Psoas muscle (tissue), 8 donors: ENCODE data around the gene CLEC16A. TPM values are rescaled to one million over a fixed set of nuclear protein-coding genes. Genes with fewer than 3 reads are reported as not detected.
A peak's percentile ranks its signal among the peaks of the same experiment; 100 is the strongest.

Experiments used
- ATAC-seq, 4 donors: fragments of 200-7000 bp; cut with Tn5 transposase; one replicate each; pipeline ENCODE4 v1.9.1; 2020; ENCODE audit warnings: moderate library complexity in 3 of 4, mild to moderate bottlenecking in 2 of 4
- DNase-seq, 2 donors: peaks; one replicate each; pipeline ENCODE4 v3.0.0-alpha.2; 2020
- H3K27ac ChIP-seq: fragments of 200-600 bp; one replicate; pipeline ENCODE4 v1.8.0; 2022
- H3K27me3 ChIP-seq, 3 donors: fragments of 200-600 bp in 1 of 3; one replicate each; pipeline versions ENCODE4 v1.6.1 to v1.8.0; 2013 to 2022; ENCODE audit warnings: low read length in 2 of 3, mild to moderate bottlenecking in 2 of 3, moderate library complexity in 1 of 3; ENCODE audit not compliant: insufficient read depth in 3 of 3
- H3K36me3 ChIP-seq, 2 donors: fragments of 200-600 bp in 1 of 2; one replicate each; pipeline versions ENCODE4 v1.6.1 to v1.8.0; 2013 to 2022; ENCODE audit warnings: low read depth in 1 of 2, mild to moderate bottlenecking in 1 of 2, moderate library complexity in 1 of 2; ENCODE audit not compliant: insufficient read depth in 1 of 2
- H3K4me1 ChIP-seq: fragments of 200-600 bp; one replicate; pipeline ENCODE4 v1.8.0; 2022
- H3K4me3 ChIP-seq: fragments of 200-600 bp; one replicate; pipeline ENCODE4 v1.8.0; 2022; ENCODE audit warnings: mild to moderate bottlenecking
- H3K9me3 ChIP-seq: fragments of 200-600 bp; one replicate; pipeline ENCODE4 v1.8.0; 2022
- WGBS, 3 donors: extraction: QIAGEN DNeasy Blood & Tissue Kit; methylation state at CpG; one replicate each; pipeline versions ENCODE4 v1.1.6 to v1.1.7; 2013; 5-methylcytosine and 5-hydroxymethylcytosine counted together
- intact Hi-C, 2 donors: fragments of 100-400 bp; cut with DNase I; formaldehyde crosslinking; loops; one replicate each; pipeline versions ENCODE4 v1.11.0 to v1.14.2; 2022
- polyA plus RNA-seq, 3 donors: library from polyadenylated mRNA; stranded (reverse); fragments of 200-250 nt; gene quantifications; one replicate each; pipeline ENCODE4 v1.2.3, GENCODE V29; 2013
- total RNA-seq, 4 donors: library from RNA; stranded (reverse); fragmentation: NEBNext Ultra II Directional in 2 of 4; extraction: Animal tissue kit (Norgen Biotek cat#: 25700) in 2 of 4; gene quantifications; one replicate each; pipeline versions ENCODE4 v1.2.1 to v1.2.4, GENCODE V29; 2021 to 2023
- TF ChIP-seq, protein P1 (sequence below): fragments of 200-600 bp; IDR thresholded peaks from one replicate; pipeline ENCODE4 v1.8.0; 2022; ENCODE audit warnings: antibody characterized with exemption
- donor health status: healthy with polysubstance abuse.
- donor health status: DM: no; HTN: no; CAD: no; lungs with moderate emphysema.
- donor health status: Bipolar disorder and iron deficiency.
- donor health status: healthy.
- donor health status: DM: yes; HTN: yes; CAD: no.
- donor health status: DM: no; HTN: no; CAD: no.
- donor health status: DM: no; HTN: no; CAD: no.
- donor health status: DM: yes; HTN: yes; CAD: no.

CLEC16A gene
- total and polyA plus RNA-seq, 7 donors: 13.1 to 28.1 (median 21.4) TPM

- intact Hi-C loops: no loop called here
Observed at GRCh38 chr16:11097787-11098167, 153.4 kb downstream of the CLEC16A start.

DNA sequence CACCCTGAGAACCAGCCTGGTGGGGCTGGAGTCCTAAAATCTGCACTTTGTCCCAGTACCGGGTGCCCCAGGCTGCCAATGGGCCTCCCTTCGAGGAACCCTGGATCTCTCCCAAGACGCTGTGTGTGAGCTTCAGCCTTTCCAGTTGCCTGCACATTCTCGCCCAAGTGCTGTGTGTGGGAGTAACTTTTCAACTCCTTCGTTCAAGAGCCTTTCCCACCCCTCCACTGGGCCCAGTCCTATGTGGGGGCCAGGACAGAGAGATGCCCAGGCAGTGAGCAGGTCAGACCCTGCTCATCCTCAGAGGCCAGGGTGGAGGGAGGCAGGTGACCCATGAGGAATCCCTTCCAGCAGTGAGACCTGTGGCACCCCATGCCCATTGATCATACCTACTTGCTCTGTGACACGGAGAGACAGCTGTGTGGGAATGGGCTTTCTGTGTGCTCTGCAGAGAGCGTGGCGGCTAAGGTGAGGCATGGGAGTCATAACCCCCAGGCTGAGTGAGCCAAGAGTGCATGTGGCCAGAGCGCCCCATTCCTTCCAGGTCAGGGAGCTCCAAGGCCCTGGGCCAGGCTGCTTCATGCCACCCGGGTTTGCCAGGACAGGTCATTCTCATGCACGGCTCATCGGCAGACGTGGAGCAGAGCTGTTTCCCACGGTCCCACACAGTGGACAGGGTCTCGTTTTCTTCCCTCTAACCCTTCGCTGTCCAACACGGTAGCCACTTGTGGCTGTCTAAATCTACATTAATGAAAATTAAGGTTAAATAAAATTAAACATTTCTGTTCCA is 154.4 kb downstream of the CLEC16A start:
- WGBS, 3 donors: 67 to 84% (median 68%) methylated on average over 17 of the region's 17 CpGs
- TF ChIP-seq, protein P1, sequence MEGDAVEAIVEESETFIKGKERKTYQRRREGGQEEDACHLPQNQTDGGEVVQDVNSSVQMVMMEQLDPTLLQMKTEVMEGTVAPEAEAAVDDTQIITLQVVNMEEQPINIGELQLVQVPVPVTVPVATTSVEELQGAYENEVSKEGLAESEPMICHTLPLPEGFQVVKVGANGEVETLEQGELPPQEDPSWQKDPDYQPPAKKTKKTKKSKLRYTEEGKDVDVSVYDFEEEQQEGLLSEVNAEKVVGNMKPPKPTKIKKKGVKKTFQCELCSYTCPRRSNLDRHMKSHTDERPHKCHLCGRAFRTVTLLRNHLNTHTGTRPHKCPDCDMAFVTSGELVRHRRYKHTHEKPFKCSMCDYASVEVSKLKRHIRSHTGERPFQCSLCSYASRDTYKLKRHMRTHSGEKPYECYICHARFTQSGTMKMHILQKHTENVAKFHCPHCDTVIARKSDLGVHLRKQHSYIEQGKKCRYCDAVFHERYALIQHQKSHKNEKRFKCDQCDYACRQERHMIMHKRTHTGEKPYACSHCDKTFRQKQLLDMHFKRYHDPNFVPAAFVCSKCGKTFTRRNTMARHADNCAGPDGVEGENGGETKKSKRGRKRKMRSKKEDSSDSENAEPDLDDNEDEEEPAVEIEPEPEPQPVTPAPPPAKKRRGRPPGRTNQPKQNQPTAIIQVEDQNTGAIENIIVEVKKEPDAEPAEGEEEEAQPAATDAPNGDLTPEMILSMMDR: no peak
- peaks cover 12% of the 10 kb centered on the region for H3K4me1 ChIP-seq
- DNase-seq (no peak), ATAC-seq (peak in 1 of 4 donors; percentile 32)
- intact Hi-C loops: no loop called here
- H3K36me3 ChIP-seq: no peaks in the 10 kb centered on the region
- H3K27me3 ChIP-seq: no peaks in the 10 kb centered on the region
- H3K27ac ChIP-seq: no peak overlapping the region
- no peak overlapping the region for H3K4me3 ChIP-seq
- H3K9me3 ChIP-seq: no peaks in the 10 kb centered on the region

More at GRCh38 chr16:11097787-11098167, 153.4 kb downstream of the CLEC16A start:
- no peak for DNase-seq
- Histone ChIP-seq H3K27me3 (no peaks in the 10 kb centered on the region), H3K9me3 (no peaks in the 10 kb centered on the region), H3K36me3 (no peaks in the 10 kb centered on the region), H3K27ac (no peak overlapping the region), H3K4me1 (peaks cover 12% of the 10 kb centered on the region), H3K4me3 (no peak overlapping the region)
- TF ChIP-seq, protein P1: no peak
- peak in 1 of 4 donors; percentile 15 for ATAC-seq
- WGBS, 3 donors: 64 to 75% (median 74%) methylated on average over 6 of the region's 6 CpGs

DNA sequence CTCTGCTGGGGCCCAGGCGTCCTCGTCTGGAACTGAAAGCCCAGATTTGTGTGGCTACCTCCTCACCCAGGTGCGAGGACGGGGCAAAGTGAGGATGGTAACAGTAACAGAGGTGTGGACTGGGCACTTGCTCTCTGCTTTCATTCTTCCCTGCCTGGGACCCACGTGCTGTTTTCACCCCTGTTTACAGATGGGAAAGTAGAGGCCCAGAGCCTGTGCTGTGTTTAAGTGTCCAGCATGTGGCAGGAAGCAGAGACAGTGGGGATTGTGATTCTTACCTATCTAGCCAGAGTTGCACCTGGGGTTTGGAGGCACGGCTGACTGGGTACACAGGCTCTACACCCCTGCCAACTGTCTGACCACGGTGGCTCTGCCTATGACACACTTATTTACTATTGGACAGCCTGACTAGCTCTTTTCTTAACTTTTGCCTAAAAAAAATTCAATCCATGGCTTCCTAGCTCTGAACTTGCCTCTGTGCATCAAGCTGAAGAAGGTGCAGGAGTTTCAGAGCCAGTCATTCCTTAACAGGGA is 155.4 kb downstream of the CLEC16A start:
- DNase-seq (no peak), ATAC-seq (no peak)
- H3K27ac ChIP-seq: peak overlapping the region; percentile 17
- no peaks in the 10 kb centered on the region for H3K27me3 ChIP-seq
- H3K36me3 ChIP-seq: no peaks in the 10 kb centered on the region
- H3K9me3 ChIP-seq: no peaks in the 10 kb centered on the region
- TF ChIP-seq, protein P1: no peak
- 79 to 91% (median 80%) methylated on average over 7 of the region's 7 CpGs for WGBS, 3 donors
- no peak overlapping the region for H3K4me3 ChIP-seq
- intact Hi-C loops: loop anchor here (5.0 kb wide), 2 partner anchors 127 to 158 kb away; partner anchors contain the start of gene SOCS1 (in 2 of the 2)
- H3K4me1 ChIP-seq: peaks cover 15% of the 10 kb centered on the region

DNA sequence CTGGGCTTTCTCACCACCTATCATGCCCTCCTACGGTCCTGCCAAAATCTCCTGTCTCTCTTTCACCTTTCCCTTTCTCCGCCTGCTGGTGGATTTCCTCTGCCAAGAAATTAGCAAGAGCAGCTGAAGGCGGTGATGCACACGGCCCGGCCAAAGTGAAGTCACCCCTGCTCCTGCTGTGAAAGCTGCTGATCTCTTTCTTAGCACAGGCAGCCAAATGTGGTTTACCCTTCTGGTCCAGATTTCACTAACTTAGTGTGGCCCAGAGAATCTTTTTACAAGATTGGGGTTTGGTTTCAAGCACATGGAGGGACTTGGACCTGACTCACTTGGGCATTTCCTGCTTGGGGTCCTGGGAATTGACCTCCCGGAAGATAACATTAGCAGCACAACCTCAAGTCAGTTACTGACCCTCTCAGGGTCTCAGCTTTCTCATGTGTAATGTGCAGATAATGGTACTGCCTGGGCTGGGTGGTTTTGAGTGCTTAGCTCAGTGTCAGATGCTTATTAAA is 155.9 kb downstream of the CLEC16A start:
- Histone ChIP-seq H3K9me3 (no peaks in the 10 kb centered on the region), H3K27me3 (no peaks in the 10 kb centered on the region), H3K4me1 (peaks cover 21% of the 10 kb centered on the region), H3K4me3 (no peak overlapping the region), H3K36me3 (no peaks in the 10 kb centered on the region), H3K27ac (peak overlapping the region; percentile 17)
- ATAC-seq (peak in 2 of 4 donors; percentile 23 to 31), DNase-seq (peak; percentile 64 to 75)
- 58 to 63% (median 62%) methylated on average over 6 of the region's 6 CpGs for WGBS, 3 donors
- TF ChIP-seq, protein P1: no peak
- intact Hi-C loops: loop anchor here (5.0 kb wide), 2 partner anchors 128 to 157 kb away; partner anchors contain the start of gene SOCS1 (in 2 of the 2)
